ENCODE measurements around the gene CHST8.

CHST8 gene

DNA sequence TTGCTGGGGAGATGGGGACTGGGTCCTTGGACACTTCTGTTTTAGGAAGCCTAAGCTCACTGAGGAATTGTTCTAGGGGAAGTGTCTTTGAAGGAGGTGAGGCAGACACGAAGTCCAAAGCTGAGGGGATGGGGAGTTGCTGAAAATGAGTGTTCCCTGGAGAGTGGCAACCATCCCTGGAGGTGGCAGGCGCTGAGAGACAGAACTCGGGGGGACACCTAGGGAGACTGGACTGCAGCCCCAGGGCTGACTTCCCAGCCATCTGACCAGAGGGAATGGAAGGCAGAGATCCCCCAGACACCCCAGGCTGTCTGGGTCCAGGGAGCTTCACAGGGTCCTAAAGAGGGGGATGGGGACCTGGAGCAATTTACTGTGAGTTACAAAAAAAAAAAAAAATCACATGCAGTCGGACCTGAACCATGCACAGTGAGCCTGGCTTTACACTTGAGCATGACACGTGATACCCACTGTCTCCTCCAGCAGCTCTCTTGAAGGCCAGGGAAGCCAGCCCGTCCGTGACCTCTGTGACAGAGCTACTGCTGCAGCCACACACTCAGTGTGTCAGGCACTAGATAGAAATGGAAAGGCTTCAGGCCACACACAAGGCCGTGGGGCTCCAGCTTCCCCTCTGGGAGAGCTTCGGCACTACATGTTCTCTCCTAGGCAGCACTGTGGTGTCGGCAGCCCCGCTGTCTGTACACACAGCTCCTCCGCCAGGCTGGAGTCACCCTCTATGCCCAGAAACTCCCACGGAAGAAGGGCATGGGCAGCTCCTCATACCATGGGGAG is 97.8 kb downstream of the CHST8 start:
- TF ChIP-seq YY1 (IDR thresholded peaks at IDR 0.05; ENCODE audit: low read depth) (no peak), CREB1 (IDR thresholded peaks at IDR 0.05; ENCODE audit: low read depth) (no peak), EP300 (IDR thresholded peaks at IDR 0.05; ENCODE audit: borderline replicate concordance) (no peak), USF1 (IDR thresholded peaks at IDR 0.05) (no peak), NFIC (IDR thresholded peaks at IDR 0.05) (no peak), RAD21 (IDR thresholded peaks at IDR 0.05; ENCODE audit: low read depth) (no peak), TAF1 (IDR thresholded peaks at IDR 0.05; ENCODE audit: low read depth) (no peak), REST (IDR thresholded peaks at IDR 0.05; ENCODE audit: low read depth) (no peak), TCF12 (IDR thresholded peaks at IDR 0.05; ENCODE audit: low read depth) (no peak), EGR1 (IDR thresholded peaks at IDR 0.05) (no peak)
- TF ChIP-seq, protein P1, sequence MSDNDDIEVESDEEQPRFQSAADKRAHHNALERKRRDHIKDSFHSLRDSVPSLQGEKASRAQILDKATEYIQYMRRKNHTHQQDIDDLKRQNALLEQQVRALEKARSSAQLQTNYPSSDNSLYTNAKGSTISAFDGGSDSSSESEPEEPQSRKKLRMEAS (IDR thresholded peaks at IDR 0.05), result no peak

DNA sequence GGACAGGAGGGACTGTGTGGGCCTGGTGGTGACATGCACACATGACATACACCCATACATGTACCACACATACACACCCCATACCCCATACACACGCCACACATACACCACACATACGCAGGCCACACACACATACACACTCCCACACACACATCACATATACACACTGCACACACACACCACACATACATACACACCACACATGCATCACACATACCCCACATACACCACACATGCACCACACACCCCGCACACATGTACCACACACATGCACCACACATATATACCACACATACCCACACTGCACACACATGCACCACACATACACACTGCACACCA is 98.4 kb downstream of the CHST8 start:
- TF ChIP-seq FOXM1 (IDR thresholded peaks at IDR 0.05; ENCODE audit: borderline replicate concordance, low read depth) (no peak), TEAD4 (IDR thresholded peaks at IDR 0.05) (no peak)

DNA sequence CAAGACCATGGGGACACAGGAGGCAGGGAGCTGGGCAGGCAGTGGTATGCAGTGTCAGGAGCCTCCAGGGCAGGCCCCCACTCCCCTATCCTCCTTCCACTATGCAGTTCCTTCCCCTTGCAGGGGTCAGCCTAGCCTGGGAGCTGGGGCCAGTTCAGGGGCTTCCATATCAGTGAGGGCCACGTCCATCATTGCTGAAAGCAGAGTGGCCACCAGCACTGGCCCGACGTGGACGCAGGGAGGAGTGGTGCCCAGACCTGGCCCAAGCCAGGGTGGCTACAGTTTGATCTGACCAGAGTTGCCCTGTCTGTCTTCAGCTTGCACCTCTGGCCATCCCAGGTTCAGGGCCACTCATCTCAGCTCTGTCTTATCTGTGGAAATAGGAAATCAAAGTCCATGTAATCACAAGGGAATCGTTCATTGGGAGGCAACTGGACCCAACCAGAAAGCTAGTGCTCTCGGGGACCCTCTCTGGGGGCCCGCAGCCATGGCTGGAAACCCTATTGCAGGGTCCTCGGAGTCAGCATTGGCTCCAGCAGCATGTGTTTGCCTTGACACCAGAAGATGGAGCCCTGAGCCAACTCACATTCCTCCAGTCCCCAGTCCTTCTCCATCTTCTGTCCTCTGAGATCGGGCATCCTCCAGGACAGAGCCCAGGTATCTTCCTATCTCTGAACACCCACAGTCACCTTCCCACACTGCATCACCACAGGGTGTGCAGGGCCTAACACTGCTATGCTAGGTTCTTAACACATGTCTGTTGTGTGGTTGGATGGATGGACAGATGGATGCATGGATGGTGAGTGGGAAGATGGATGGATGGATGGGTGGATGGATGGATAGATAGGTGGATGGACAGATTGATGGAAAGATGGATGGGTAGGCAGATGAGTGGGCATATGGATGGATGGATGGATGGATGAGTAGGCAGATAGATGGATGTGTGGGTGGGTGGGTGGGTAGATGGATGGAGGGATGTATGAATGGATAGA is 99.2 kb downstream of the CHST8 start:
- TF ChIP-seq RAD21 (IDR thresholded peaks at IDR 0.05; ENCODE audit: low read depth) (no peak), EGR1 (IDR thresholded peaks at IDR 0.05) (no peak), YY1 (IDR thresholded peaks at IDR 0.05; ENCODE audit: low read depth) (no peak), EP300 (IDR thresholded peaks at IDR 0.05; ENCODE audit: borderline replicate concordance) (no peak), NFIC (IDR thresholded peaks at IDR 0.05) (no peak), TCF12 (IDR thresholded peaks at IDR 0.05; ENCODE audit: low read depth) (no peak), USF1 (IDR thresholded peaks at IDR 0.05) (no peak), TEAD4 (IDR thresholded peaks at IDR 0.05) (no peak), ZBTB7A (IDR thresholded peaks at IDR 0.05; ENCODE audit: low read depth) (no peak)
- TF ChIP-seq, protein P1 (IDR thresholded peaks at IDR 0.05), result no peak

DNA sequence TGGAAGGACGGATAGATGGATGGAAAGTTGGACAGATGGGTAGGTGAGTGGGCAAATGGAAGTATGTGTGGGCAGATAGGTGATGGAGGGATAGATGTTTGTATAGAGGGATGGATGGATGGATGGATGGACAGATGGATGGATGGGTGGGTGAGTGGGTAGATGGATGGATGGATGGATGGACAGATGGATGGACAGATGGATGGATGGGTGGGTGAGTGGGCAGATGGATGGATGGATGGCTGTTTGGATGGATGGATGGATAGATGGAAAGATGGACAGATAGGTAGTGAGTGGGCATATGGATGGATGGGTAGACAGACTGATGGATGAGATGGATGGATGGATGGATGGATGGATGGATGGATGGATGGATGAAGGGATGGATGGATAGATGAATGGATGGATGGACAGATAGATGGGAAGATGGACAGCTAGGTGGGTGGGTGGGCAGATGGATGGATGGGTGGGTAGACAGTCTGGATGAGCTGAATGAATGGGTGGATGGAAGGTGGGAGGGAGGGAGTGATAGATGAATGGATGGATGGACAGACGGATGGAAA is 100.1 kb downstream of the CHST8 start:
- no peak for TF ChIP-seq FOXM1 (IDR thresholded peaks at IDR 0.05; ENCODE audit: borderline replicate concordance, low read depth)
- no peak for TF ChIP-seq CREB1 (IDR thresholded peaks at IDR 0.05; ENCODE audit: low read depth)
- TF ChIP-seq RAD21 (IDR thresholded peaks at IDR 0.05; ENCODE audit: low read depth), result no peak
- no peak for TF ChIP-seq REST (IDR thresholded peaks at IDR 0.05; ENCODE audit: low read depth)
- TF ChIP-seq CEBPB (IDR thresholded peaks at IDR 0.05), result no peak
- no peak for TF ChIP-seq TCF12 (IDR thresholded peaks at IDR 0.05; ENCODE audit: low read depth)
- no peak for TF ChIP-seq EP300 (IDR thresholded peaks at IDR 0.05; ENCODE audit: borderline replicate concordance)
- TF ChIP-seq EGR1 (IDR thresholded peaks at IDR 0.05), result no peak
- TF ChIP-seq TEAD4 (IDR thresholded peaks at IDR 0.05), result no peak
- TF ChIP-seq, protein P1 (IDR thresholded peaks at IDR 0.05), result no peak
- TF ChIP-seq USF1 (IDR thresholded peaks at IDR 0.05), result no peak
